GM12878 (cell line): Measurements from ENCODE around the gene TCF7. TPM values are rescaled to one million over a fixed set of nuclear protein-coding genes. Genes with fewer than 3 reads are reported as not detected.
A peak's percentile ranks its signal among the peaks of the same experiment; 100 is the strongest.

Source experiments
- BCLAF1 ChIP-seq: fragments of 450-650 bp; IDR thresholded peaks from 2 replicates; pipeline ENCODE4 v1.6.1; 2017; ENCODE audit warnings: antibody characterized with exemption, mild to moderate bottlenecking, moderate library complexity
- EGR1 ChIP-seq, 2 experiments: IDR thresholded peaks; 1 replicate in 1 of 2; 2 replicates in 1 of 2; pipeline ENCODE4 v1.6.1; 2011 to 2012; ENCODE audit warnings: low read depth in 2 of 2, low read length in 2 of 2, borderline replicate concordance in 1 of 2, mild to moderate bottlenecking in 1 of 2, moderate library complexity in 1 of 2
- ELK1 ChIP-seq: IDR thresholded peaks from 2 replicates; pipeline ENCODE4 v1.6.1; 2012; ENCODE audit warnings: low read depth, low read length, improper control_type of control experiment
- GABPA ChIP-seq: IDR thresholded peaks from 2 replicates; pipeline ENCODE4 v1.6.1; 2014; ENCODE audit warnings: antibody characterized with exemption, low read depth, mild to moderate bottlenecking, inconsistent platforms
- IKZF1 ChIP-seq: fragments of 450-650 bp; conservative IDR thresholded peaks from 2 replicates; pipeline ENCODE4 v1.6.1; 2017; ENCODE audit warnings: antibody characterized with exemption, mild to moderate bottlenecking
- MYC ChIP-seq: IDR thresholded peaks from 2 replicates; pipeline ENCODE4 v1.6.1; 2011; ENCODE audit warnings: mild to moderate bottlenecking, low read length, moderate library complexity, inconsistent platforms; ENCODE audit not compliant: insufficient read depth, insufficient replicate concordance, insufficient read length, severe bottlenecking
- NRF1 ChIP-seq: conservative IDR thresholded peaks from 2 replicates; pipeline ENCODE4 v1.6.1; 2011; ENCODE audit warnings: mild to moderate bottlenecking, low read depth, low read length, improper control_type of control experiment
- PKNOX1 ChIP-seq: fragments of 450-650 bp; IDR thresholded peaks from 2 replicates; pipeline ENCODE4 v1.6.1; 2016; ENCODE audit warnings: mild to moderate bottlenecking
- POLR2A ChIP-seq: IDR thresholded peaks from 2 replicates; pipeline ENCODE4 v1.6.1; 2011; ENCODE audit warnings: low read depth, mild to moderate bottlenecking, low read length
- RUNX3 ChIP-seq: IDR thresholded peaks from 2 replicates; pipeline ENCODE4 v1.6.1; 2012; ENCODE audit warnings: low read length, inconsistent platforms
- SMAD1 ChIP-seq: fragments of 450-650 bp; IDR thresholded peaks from 2 replicates; pipeline ENCODE4 v1.6.1; 2018; ENCODE audit warnings: mild to moderate bottlenecking, low read depth; ENCODE audit not compliant: partially characterized antibody
- STAT1 ChIP-seq: fragments of 450-650 bp; conservative IDR thresholded peaks from 2 replicates; pipeline ENCODE4 v1.6.1; 2014; ENCODE audit warnings: antibody characterized with exemption, mild to moderate bottlenecking
- YY1 ChIP-seq: IDR thresholded peaks from 2 replicates; pipeline ENCODE4 v1.6.1; 2011; ENCODE audit warnings: low read depth, mild to moderate bottlenecking, low read length
- ZBED1 ChIP-seq: IDR thresholded peaks from 2 replicates; pipeline ENCODE4 v1.6.1; 2016; ENCODE audit warnings: borderline replicate concordance
- polyA plus RNA-seq, 11 experiments: library from polyadenylated mRNA; depleted of rRNA in 4 of 11; unstranded in 6 of 11; stranded (reverse) in 5 of 11; fragments of >200 nt; fragmentation: Nextera tagmentation in 4 of 11; fragmentation: Illumina TruSeq in 1 of 11; extraction: Ambion mirVana in 4 of 11; extraction: Trizol in 1 of 11; gene quantifications; 1 replicate in 1 of 11; 2 replicates in 10 of 11; pipeline versions ENCODE4 v1.2.1 to v1.2.3, GENCODE V29; 2011 to 2016; ENCODE audit warnings: inconsistent platforms in 2 of 11, missing spikeins in 2 of 11, low read depth in 1 of 11
- total RNA-seq, 4 experiments: library from RNA; depleted of rRNA in 3 of 4; stranded (reverse); fragments of >200 nt in 3 of 4; fragmentation: Illumina TruSeq in 1 of 4; extraction: Trizol in 1 of 4; gene quantifications; 2 replicates each; pipeline versions ENCODE4 v1.2.1 to v1.2.3, GENCODE V29; 2013 to 2021
- TF ChIP-seq, protein P1 (sequence below): IDR thresholded peaks from 2 replicates; pipeline ENCODE4 v1.6.1; 2012; ENCODE audit warnings: improper control_type of control experiment, low read depth, low read length; ENCODE audit not compliant: insufficient replicate concordance
- TF ChIP-seq, protein P2 (sequence below): fragments of 450-650 bp; IDR thresholded peaks from 2 replicates; pipeline ENCODE4 v1.6.1; 2017; ENCODE audit warnings: low read depth, mild to moderate bottlenecking, moderate library complexity

Gene TCF7
- total and polyA plus RNA-seq, 10 of the 15 experiments (the other 5 are each of a cell fraction or from before 2014, with no cell fraction given): 10.0 to 60.2 (median 23.6) TPM

- TF ChIP-seq, protein P1, sequence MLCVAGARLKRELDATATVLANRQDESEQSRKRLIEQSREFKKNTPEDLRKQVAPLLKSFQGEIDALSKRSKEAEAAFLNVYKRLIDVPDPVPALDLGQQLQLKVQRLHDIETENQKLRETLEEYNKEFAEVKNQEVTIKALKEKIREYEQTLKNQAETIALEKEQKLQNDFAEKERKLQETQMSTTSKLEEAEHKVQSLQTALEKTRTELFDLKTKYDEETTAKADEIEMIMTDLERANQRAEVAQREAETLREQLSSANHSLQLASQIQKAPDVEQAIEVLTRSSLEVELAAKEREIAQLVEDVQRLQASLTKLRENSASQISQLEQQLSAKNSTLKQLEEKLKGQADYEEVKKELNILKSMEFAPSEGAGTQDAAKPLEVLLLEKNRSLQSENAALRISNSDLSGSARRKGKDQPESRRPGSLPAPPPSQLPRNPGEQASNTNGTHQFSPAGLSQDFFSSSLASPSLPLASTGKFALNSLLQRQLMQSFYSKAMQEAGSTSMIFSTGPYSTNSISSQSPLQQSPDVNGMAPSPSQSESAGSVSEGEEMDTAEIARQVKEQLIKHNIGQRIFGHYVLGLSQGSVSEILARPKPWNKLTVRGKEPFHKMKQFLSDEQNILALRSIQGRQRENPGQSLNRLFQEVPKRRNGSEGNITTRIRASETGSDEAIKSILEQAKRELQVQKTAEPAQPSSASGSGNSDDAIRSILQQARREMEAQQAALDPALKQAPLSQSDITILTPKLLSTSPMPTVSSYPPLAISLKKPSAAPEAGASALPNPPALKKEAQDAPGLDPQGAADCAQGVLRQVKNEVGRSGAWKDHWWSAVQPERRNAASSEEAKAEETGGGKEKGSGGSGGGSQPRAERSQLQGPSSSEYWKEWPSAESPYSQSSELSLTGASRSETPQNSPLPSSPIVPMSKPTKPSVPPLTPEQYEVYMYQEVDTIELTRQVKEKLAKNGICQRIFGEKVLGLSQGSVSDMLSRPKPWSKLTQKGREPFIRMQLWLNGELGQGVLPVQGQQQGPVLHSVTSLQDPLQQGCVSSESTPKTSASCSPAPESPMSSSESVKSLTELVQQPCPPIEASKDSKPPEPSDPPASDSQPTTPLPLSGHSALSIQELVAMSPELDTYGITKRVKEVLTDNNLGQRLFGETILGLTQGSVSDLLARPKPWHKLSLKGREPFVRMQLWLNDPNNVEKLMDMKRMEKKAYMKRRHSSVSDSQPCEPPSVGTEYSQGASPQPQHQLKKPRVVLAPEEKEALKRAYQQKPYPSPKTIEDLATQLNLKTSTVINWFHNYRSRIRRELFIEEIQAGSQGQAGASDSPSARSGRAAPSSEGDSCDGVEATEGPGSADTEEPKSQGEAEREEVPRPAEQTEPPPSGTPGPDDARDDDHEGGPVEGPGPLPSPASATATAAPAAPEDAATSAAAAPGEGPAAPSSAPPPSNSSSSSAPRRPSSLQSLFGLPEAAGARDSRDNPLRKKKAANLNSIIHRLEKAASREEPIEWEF: no peak
- TF ChIP-seq BCLAF1 (no peak), PKNOX1 (peak; percentile 73), SMAD1 (peak; percentile 87), POLR2A (peak; percentile 72), IKZF1 (peak; percentile 83), GABPA (no peak), ELK1 (peak; percentile 100), RUNX3 (peak; percentile 19; the same call in 1 of the 2 replicates), YY1 (no peak), EGR1 (IDR thresholded peaks at IDR 0.05; ENCODE audit: borderline replicate concordance in 1 of 2, low read depth in 2 of 2, low read length in 2 of 2) (0 out of 3 replicates have a peak, but pooled peaks of 1 of the 2 experiments have one; percentile 6), MYC (no peak), STAT1 (no peak), NRF1 (no peak), ZBED1 (no peak; the same call in 1 of the 2 replicates)
- TF ChIP-seq, protein P2, sequence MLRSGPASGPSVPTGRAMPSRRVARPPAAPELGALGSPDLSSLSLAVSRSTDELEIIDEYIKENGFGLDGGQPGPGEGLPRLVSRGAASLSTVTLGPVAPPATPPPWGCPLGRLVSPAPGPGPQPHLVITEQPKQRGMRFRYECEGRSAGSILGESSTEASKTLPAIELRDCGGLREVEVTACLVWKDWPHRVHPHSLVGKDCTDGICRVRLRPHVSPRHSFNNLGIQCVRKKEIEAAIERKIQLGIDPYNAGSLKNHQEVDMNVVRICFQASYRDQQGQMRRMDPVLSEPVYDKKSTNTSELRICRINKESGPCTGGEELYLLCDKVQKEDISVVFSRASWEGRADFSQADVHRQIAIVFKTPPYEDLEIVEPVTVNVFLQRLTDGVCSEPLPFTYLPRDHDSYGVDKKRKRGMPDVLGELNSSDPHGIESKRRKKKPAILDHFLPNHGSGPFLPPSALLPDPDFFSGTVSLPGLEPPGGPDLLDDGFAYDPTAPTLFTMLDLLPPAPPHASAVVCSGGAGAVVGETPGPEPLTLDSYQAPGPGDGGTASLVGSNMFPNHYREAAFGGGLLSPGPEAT: peak; percentile 80
These were observed at the start of gene TCF7 (continued) for GRCh38 chr5:134113902-134114875.
